ENCODE data around the gene CHIC2. TPM values are rescaled to one million over a fixed set of nuclear protein-coding genes. Genes with fewer than 3 reads are reported as not detected.

CHIC2 gene
- total and polyA plus RNA-seq, 2 of the 4 experiments (the other 2 are of a cell fraction): 20.4 to 26.3 TPM

DNA sequence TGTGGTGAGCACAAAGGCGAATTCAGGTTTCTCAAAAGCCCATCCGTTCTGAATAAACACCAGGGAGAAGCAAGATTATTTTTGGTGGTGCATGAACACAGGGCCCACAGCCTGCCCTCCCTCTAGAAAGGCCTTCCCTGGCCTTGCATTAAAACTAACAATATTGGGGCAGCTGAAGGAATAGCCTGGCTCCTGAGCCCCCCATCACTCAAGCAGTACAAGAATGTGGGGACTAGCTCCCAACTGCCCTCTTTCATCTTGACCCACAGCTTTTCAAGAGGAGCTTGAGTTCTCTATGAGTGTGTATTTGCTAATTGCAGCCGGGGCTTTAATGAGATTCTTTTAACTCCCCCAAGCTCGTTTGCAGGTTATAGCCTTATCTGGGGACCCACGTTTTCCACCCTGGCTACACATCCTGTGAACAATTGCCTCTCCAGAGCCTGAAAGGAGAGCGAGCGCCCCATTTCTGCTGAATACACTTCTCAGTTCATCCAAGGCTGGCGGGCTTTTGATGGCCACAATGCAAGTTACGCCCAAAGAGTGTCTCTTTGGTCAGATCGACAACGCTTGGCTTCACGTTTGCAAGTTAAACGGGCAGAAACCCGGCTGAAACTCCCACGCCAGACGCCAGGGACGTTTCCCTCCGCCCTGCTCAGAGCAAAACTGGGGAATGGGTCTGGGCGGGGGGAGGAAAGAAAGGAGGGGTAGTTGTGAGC, 30.9 kb upstream of the CHIC2 start:
- Histone ChIP-seq H4K91ac (ENCODE audit: insufficient read depth, low read depth, low read length) (no peak overlapping the region), H3K9ac (ENCODE audit: low read depth, low read length) (no peak overlapping the region), H3K9me1 (ENCODE audit: insufficient read depth, low read length) (peaks cover 14% of the 10 kb centered on the region), H4K5ac (ENCODE audit: low read depth, low read length) (no peak overlapping the region), H2BK15ac (ENCODE audit: low read depth, low read length) (no peak overlapping the region), H2AK9ac (replicated peaks; ENCODE audit: low read depth, low read length, poor library complexity) (no peak overlapping the region), H3K36me3 (ENCODE audit: control insufficient read depth, insufficient read depth, low read length) (no peaks in the 10 kb centered on the region), H3K79me1 (ENCODE audit: low read depth in 1 of 2, low read length in 2 of 2) (peaks cover 0 to 6% of the 10 kb centered on the region in 2 experiments; a peak in 1 of 4 replicates), H3K56ac (ENCODE audit: extremely low read depth, insufficient read depth, low read length) (no peak overlapping the region), H2BK120ac (ENCODE audit: low read depth, low read length) (no peak overlapping the region), H4K8ac (ENCODE audit: low read depth in 2 of 2, low read length in 2 of 2) (no peak overlapping the region), H4K20me1 (ENCODE audit: insufficient read depth, low read length) (no peaks in the 10 kb centered on the region), H3K4ac (ENCODE audit: low read depth, low read length) (no peak overlapping the region), H3K4me2 (ENCODE audit: low read depth, low read length) (no peak overlapping the region), H3K23ac (ENCODE audit: low read depth, low read length) (no peak overlapping the region), H2AK5ac (ENCODE audit: low read depth, low read length) (no peak overlapping the region), H3K18ac (ENCODE audit: low read depth, low read length) (no peak overlapping the region), H2BK5ac (ENCODE audit: low read depth, low read length, poor library complexity, severe bottlenecking) (no peak overlapping the region), H3K14ac (replicated peaks; ENCODE audit: low read depth, low read length) (no peak overlapping the region), H3K9me3 (ENCODE audit: control insufficient read depth, insufficient read depth, low read length) (no peaks in the 10 kb centered on the region), H2BK20ac (ENCODE audit: low read depth, low read length) (no peak overlapping the region), H3K4me3 (ENCODE audit: insufficient read depth, low read depth, low read length) (no peak overlapping the region), H3K4me1 (ENCODE audit: control insufficient read depth, insufficient read depth, low read length) (no peaks in the 10 kb centered on the region), H2AFZ (replicated peaks; ENCODE audit: low read length, poor library complexity) (no peak overlapping the region), H3K27me3 (ENCODE audit: control insufficient read depth, insufficient read depth, low read length) (peaks cover 38% of the 10 kb centered on the region), H3K27ac (ENCODE audit: insufficient read depth, low read length) (no peak overlapping the region)
- POLR2A ChIA-PET (ENCODE audit: unreplicated experiment): no interaction called here
- CTCF ChIA-PET: no interaction called here
- DNase-seq (no peak), ATAC-seq (ENCODE audit: low read depth) (no peak)
- dilution Hi-C loops (cut with HindIII; ENCODE audit: low sequenced_read_pairs, unreplicated experiment): no loop called here
- BruUV-seq (replicated peaks): no TSS peak
- WGBS, 2 experiments (ENCODE audit: extremely low coverage in 2 of 2, insufficient read length in 1 of 2): 77% methylated on average over 8 of the region's 19 CpGs; no CpG with 5 or more reads in 1 of the 2 experiments
- in situ Hi-C loops (cut with MboI; ENCODE audit: low sequenced_read_pairs): no loop called here
- TF ChIP-seq, protein P1, sequence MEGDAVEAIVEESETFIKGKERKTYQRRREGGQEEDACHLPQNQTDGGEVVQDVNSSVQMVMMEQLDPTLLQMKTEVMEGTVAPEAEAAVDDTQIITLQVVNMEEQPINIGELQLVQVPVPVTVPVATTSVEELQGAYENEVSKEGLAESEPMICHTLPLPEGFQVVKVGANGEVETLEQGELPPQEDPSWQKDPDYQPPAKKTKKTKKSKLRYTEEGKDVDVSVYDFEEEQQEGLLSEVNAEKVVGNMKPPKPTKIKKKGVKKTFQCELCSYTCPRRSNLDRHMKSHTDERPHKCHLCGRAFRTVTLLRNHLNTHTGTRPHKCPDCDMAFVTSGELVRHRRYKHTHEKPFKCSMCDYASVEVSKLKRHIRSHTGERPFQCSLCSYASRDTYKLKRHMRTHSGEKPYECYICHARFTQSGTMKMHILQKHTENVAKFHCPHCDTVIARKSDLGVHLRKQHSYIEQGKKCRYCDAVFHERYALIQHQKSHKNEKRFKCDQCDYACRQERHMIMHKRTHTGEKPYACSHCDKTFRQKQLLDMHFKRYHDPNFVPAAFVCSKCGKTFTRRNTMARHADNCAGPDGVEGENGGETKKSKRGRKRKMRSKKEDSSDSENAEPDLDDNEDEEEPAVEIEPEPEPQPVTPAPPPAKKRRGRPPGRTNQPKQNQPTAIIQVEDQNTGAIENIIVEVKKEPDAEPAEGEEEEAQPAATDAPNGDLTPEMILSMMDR (conservative IDR thresholded peaks at IDR 0.05; ENCODE audit: low read depth, low read length): no peak
- TF ChIP-seq, protein P2, sequence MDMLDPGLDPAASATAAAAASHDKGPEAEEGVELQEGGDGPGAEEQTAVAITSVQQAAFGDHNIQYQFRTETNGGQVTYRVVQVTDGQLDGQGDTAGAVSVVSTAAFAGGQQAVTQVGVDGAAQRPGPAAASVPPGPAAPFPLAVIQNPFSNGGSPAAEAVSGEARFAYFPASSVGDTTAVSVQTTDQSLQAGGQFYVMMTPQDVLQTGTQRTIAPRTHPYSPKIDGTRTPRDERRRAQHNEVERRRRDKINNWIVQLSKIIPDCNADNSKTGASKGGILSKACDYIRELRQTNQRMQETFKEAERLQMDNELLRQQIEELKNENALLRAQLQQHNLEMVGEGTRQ (IDR thresholded peaks at IDR 0.05; ENCODE audit: low read depth, low read length): no peak
- no peak for TF ChIP-seq POLR2A (IDR thresholded peaks at IDR 0.05; ENCODE audit: low read depth, low read length)
- TF ChIP-seq SMC3 (IDR thresholded peaks at IDR 0.05; ENCODE audit: low read depth, low read length): no peak
- TF ChIP-seq MXI1 (IDR thresholded peaks at IDR 0.05; ENCODE audit: borderline replicate concordance, low read depth, low read length): no peak
- intact Hi-C loops (cut with micrococcal nuclease): no loop called here
